ENCODE measurements around the gene CATSPER3. TPM values are rescaled to one million over a fixed set of nuclear protein-coding genes. Genes with fewer than 3 reads are reported as not detected.

The CATSPER3 gene
- total and polyA plus RNA-seq, 7 donors = 0.57 to 1.4 (median 1.2) TPM; not detected in 4

DNA sequence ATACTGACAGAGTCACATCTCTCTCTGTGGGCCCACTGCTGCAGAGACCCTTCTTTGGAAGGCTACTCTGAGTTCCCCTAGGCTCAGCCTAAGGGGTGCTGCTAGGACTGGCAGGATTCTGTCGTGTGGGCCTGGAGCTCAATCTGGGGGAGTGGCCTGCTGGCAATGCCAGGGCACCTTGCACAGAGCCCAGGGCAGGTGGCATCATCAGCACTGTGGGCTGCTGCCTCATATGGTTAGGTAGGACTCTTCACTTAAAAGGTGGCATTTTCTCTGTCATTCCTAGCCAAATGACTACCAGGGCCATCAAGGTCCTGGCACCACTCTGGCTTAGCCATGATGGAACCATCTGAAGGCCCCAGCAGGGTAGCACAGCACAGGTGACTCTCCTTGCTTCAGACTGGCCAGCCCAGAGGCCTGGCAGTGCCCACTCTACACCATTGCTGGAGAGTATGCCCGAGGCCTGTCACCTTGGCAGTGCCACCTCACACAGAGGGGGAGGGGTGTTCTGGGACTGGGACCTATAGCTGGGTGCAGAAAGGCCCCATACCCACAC is 44.4 kb downstream of the CATSPER3 start:
- H3K4me1 ChIP-seq = peaks cover 0 to 31% (median 24%) of the 10 kb centered on the region in 4 donors
- intact Hi-C loops (cut with DNase I) = no loop called here
- H3K36me3 ChIP-seq = no peaks in the 10 kb centered on the region
- no peak overlapping the region for H3K27ac ChIP-seq
- no peaks in the 10 kb centered on the region for H3K27me3 ChIP-seq
- no peak for TF ChIP-seq EP300 (IDR thresholded peaks at IDR 0.05)
- no peak for TF ChIP-seq POLR2AphosphoS5 (IDR thresholded peaks at IDR 0.05)
- TF ChIP-seq POLR2A (IDR thresholded peaks at IDR 0.05) = no peak
- TF ChIP-seq, protein P1, sequence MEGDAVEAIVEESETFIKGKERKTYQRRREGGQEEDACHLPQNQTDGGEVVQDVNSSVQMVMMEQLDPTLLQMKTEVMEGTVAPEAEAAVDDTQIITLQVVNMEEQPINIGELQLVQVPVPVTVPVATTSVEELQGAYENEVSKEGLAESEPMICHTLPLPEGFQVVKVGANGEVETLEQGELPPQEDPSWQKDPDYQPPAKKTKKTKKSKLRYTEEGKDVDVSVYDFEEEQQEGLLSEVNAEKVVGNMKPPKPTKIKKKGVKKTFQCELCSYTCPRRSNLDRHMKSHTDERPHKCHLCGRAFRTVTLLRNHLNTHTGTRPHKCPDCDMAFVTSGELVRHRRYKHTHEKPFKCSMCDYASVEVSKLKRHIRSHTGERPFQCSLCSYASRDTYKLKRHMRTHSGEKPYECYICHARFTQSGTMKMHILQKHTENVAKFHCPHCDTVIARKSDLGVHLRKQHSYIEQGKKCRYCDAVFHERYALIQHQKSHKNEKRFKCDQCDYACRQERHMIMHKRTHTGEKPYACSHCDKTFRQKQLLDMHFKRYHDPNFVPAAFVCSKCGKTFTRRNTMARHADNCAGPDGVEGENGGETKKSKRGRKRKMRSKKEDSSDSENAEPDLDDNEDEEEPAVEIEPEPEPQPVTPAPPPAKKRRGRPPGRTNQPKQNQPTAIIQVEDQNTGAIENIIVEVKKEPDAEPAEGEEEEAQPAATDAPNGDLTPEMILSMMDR (IDR thresholded peaks at IDR 0.05) = no peak
- H3K9me3 ChIP-seq = no peaks in the 10 kb centered on the region
- peak; percentile 46 for DNase-seq
- WGBS, 2 donors = 94% methylated on average over 2 of the region's 2 CpGs
- no peak overlapping the region for H3K4me3 ChIP-seq

DNA sequence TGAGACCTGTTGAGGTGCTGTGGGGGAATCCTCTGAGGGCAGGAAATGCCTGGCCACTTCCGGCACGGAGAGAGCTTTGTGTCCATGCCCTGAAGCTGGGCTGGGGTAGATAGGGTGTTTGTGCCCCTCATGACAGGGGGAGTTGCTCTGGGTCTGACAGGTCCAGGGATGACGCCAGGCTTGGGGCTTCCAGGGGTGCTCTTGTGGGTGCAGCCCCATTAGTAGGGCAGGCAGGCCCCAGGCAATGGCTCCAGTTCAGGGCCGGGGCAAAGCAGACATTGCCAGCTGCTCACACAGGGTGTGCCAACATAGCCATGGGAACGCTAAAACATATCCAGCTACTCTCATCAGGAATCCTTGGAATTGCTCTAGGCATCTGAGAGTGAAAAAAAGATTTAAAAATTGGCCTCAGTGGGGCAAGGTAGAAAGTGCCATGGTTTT is 45.3 kb downstream of the CATSPER3 start:
- peak; percentile 56 for DNase-seq
- Histone ChIP-seq H3K4me3 (no peak overlapping the region), H3K36me3 (no peaks in the 10 kb centered on the region), H3K27ac (peak overlapping the region in 2 of 4 donors; percentile 50 to 73), H3K27me3 (no peaks in the 10 kb centered on the region), H3K9me3 (no peaks in the 10 kb centered on the region), H3K4me1 (peaks cover 0 to 31% (median 24%) of the 10 kb centered on the region in 4 donors)
- 92% methylated on average over 5 of the region's 5 CpGs for WGBS, 2 donors
- TF ChIP-seq POLR2AphosphoS5 (IDR thresholded peaks at IDR 0.05) (no peak), EP300 (IDR thresholded peaks at IDR 0.05) (no peak), POLR2A (IDR thresholded peaks at IDR 0.05) (no peak)
- TF ChIP-seq, protein P1 (IDR thresholded peaks at IDR 0.05) = no peak
- intact Hi-C loops (cut with DNase I) = no loop called here

DNA sequence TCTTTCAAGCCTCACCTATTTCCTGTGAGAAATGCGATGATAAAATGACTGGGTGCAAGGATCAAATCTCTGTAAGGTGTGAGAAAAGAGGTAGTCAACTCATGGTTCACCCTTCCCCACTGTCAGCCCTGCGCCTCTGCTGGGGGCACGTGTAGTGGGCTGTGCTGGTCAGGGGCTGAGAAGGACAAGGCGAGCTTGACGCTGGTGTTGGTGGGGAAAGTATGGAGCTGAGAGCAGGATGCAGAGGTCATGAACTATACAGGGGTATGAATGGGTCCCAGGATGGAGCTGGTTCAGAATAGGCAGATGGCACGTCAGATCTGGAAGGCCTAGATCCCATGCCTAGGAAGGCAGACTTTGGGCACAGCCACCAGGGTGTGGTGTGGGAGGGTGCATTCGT is 45.7 kb downstream of the CATSPER3 start:
- no peaks in the 10 kb centered on the region for H3K9me3 ChIP-seq
- peaks cover 0 to 31% (median 24%) of the 10 kb centered on the region in 4 donors for H3K4me1 ChIP-seq
- no peak overlapping the region for H3K4me3 ChIP-seq
- DNase-seq = no peak
- H3K36me3 ChIP-seq = no peaks in the 10 kb centered on the region
- no peaks in the 10 kb centered on the region for H3K27me3 ChIP-seq
- WGBS, 2 donors = 93 to 95% methylated on average over 7 of the region's 7 CpGs
- peak overlapping the region; percentile 14 to 73 (median 57) for H3K27ac ChIP-seq
- TF ChIP-seq, protein P1 (IDR thresholded peaks at IDR 0.05) = no peak
- TF ChIP-seq POLR2AphosphoS5 (IDR thresholded peaks at IDR 0.05) (no peak), POLR2A (IDR thresholded peaks at IDR 0.05) (no peak), EP300 (IDR thresholded peaks at IDR 0.05) (no peak)
- intact Hi-C loops (cut with DNase I) = no loop called here

DNA sequence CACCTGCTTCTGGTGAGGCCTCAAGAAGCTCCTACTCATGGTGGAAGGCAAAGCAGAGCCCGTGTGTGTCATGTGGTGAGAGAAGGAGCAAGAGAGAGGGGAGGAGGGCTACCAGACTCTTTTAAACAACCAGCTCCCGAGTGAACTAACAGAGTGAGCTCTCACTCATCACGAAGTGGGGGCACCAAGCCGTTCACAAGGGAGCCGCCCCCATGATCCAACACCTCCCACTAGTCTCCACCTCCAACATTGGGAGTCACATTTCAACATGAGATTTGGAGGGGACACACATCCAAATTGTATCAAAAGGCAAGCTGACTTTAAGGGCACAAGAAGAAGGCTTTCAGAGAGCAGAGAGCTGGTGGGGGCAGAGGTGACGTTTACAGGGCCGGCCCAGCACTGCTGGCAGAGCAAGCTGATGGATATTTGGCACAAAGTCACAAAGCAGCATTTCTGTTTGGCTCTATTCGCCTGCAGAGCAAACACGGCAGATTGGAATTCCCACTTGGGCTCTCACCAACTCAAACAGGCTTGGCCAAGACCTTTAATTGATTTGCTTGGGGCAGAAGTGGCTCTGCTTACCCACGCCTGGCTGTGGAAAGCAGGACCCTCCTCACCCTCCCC is 46.4 kb downstream of the CATSPER3 start:
- WGBS, 2 donors = 71 to 79% methylated on average over 10 of the region's 10 CpGs
- DNase-seq = peak; percentile 66
- H3K4me3 ChIP-seq = no peak overlapping the region
- H3K27ac ChIP-seq = peak overlapping the region; percentile 14 to 73 (median 57)
- intact Hi-C loops (cut with DNase I) = no loop called here
- TF ChIP-seq POLR2A (IDR thresholded peaks at IDR 0.05) (no peak), POLR2AphosphoS5 (IDR thresholded peaks at IDR 0.05) (peak in 1 of 4 donors; percentile 24)
- TF ChIP-seq, protein P1 (IDR thresholded peaks at IDR 0.05) = no peak
- H3K36me3 ChIP-seq = no peaks in the 10 kb centered on the region
- H3K27me3 ChIP-seq = no peaks in the 10 kb centered on the region
- H3K9me3 ChIP-seq = no peaks in the 10 kb centered on the region
- peaks cover 0 to 31% (median 24%) of the 10 kb centered on the region in 4 donors for H3K4me1 ChIP-seq
